Mucosa of descending colon (tissue), 3 donors: ENCODE data around the gene CACNA1S. TPM values are rescaled to one million over a fixed set of nuclear protein-coding genes. Genes with fewer than 3 reads are reported as not detected.

ENCODE experiments used
- ATAC-seq: fragments of 200-7000 bp; cut with Tn5 transposase; one replicate; pipeline ENCODE4 v1.9.1; 2020; ENCODE audit warnings: mild to moderate bottlenecking, moderate library complexity
- DNase-seq, 3 donors: peaks; one replicate each; pipeline ENCODE4 v3.0.0-alpha.2; 2020
- H3K36me3 ChIP-seq: fragments of 200-600 bp; one replicate; pipeline ENCODE4 v1.8.0; 2021; ENCODE audit warnings: low read depth, mild to moderate bottlenecking
- H3K4me1 ChIP-seq: fragments of 200-600 bp; one replicate; pipeline ENCODE4 v1.8.0; 2021; ENCODE audit warnings: low read depth, mild to moderate bottlenecking
- H3K4me3 ChIP-seq: fragments of 200-600 bp; one replicate; pipeline ENCODE4 v1.8.0; 2021; ENCODE audit warnings: mild to moderate bottlenecking
- H3K9me3 ChIP-seq: fragments of 200-600 bp; one replicate; pipeline ENCODE4 v1.8.0; 2021; ENCODE audit warnings: mild to moderate bottlenecking
- intact Hi-C, 2 donors: fragments of 100-400 bp; cut with DNase I in 1 of 2; cut with micrococcal nuclease in 1 of 2; formaldehyde crosslinking; loops; one replicate each; pipeline versions ENCODE4 v1.11.0 to v1.11.1; 2022; cut with DNase I, micrococcal nuclease
- total RNA-seq, 3 donors: library from RNA; stranded (reverse); fragmentation: NEBNext Ultra II Directional in 2 of 3; extraction: Animal tissue kit (Norgen Biotek cat#: 25700) in 2 of 3; gene quantifications; one replicate each; pipeline versions ENCODE4 v1.2.1 to v1.2.4, GENCODE V29; 2021 to 2023
- TF ChIP-seq, protein P1 (sequence below): fragments of 200-600 bp; IDR thresholded peaks from one replicate; pipeline ENCODE4 v1.8.0; 2022; ENCODE audit warnings: antibody characterized with exemption, mild to moderate bottlenecking
- donor health status: DM: no; HTN: no; CAD: no; lungs with moderate emphysema.
- donor health status: DM: no; HTN: no; CAD: no.
- donor health status: DM: no; HTN: yes; CAD: no.

Gene CACNA1S
- total RNA-seq, 3 donors from 2014 or later, result not detected

DNA sequence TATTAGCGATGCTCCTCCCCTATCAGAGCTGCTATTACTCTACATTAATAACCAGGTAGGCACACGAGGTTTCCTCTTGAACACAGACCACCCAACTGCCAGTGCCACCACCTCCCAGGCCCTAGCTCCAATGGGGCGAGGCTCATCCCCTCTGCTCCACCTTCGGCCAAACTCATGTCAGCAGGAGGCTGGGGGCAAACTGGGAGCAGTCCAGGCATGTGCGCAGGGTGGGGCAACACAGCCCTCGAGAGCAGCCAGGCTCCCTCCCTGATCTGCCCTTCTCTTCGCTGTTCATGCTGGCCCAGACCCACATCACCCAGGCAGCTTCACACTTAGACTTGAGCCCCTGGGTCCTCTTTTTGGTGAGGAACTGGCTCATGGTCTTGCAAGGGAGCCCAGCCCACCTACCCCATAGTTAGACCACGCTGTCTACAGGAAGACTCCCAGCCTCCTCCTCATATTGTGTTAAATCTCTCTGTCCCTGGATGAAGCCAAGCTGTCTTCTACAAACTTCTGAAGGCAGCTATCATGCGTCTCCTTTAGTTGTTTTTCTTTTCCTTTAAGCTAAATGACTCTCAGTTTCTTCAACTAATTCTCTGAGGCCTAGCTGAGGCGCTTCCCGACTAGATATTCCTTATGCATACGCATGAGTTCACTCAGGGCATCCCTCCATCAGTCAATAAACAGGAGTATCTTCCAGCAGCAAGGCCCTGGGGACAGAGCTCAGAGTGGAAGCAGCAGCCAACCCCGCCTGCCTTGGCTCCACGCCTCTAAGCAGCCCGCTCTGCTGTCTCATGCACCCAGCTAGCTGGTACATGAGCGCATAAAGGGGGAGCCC is 30.0 kb upstream of the CACNA1S start:
- ATAC-seq (peak; percentile 9), DNase-seq (peak in 1 of 3 donors; percentile 15)
- intact Hi-C loops, result no loop called here
- H3K9me3 ChIP-seq, result no peaks in the 10 kb centered on the region
- H3K36me3 ChIP-seq, result no peaks in the 10 kb centered on the region
- H3K4me1 ChIP-seq, result no peaks in the 10 kb centered on the region
- TF ChIP-seq, protein P1, sequence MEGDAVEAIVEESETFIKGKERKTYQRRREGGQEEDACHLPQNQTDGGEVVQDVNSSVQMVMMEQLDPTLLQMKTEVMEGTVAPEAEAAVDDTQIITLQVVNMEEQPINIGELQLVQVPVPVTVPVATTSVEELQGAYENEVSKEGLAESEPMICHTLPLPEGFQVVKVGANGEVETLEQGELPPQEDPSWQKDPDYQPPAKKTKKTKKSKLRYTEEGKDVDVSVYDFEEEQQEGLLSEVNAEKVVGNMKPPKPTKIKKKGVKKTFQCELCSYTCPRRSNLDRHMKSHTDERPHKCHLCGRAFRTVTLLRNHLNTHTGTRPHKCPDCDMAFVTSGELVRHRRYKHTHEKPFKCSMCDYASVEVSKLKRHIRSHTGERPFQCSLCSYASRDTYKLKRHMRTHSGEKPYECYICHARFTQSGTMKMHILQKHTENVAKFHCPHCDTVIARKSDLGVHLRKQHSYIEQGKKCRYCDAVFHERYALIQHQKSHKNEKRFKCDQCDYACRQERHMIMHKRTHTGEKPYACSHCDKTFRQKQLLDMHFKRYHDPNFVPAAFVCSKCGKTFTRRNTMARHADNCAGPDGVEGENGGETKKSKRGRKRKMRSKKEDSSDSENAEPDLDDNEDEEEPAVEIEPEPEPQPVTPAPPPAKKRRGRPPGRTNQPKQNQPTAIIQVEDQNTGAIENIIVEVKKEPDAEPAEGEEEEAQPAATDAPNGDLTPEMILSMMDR, result no peak
- H3K4me3 ChIP-seq, result no peak overlapping the region

DNA sequence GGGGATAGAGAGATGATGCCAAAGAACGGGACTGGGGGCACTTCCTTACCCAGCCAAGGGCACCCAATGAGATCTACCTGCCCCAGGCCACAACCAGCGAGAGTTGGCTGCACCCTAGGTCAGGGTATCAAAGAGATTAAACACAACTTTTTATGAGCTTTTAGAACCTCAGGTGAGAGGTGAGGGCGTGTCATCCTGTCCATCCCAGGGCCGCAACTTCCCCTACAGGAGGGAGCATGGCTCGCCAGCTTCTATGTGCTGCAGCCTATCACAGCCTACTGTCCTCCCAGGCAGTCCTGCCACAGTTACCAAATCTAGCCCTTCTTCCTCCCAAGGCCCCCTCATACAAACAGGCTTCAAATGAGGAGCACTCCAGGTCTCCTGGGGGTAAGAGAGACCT is 29.2 kb upstream of the CACNA1S start:
- no peaks in the 10 kb centered on the region for H3K9me3 ChIP-seq
- intact Hi-C loops, result no loop called here
- H3K36me3 ChIP-seq, result no peaks in the 10 kb centered on the region
- DNase-seq (no peak), ATAC-seq (peak; percentile 21)
- H3K4me3 ChIP-seq, result no peak overlapping the region
- no peaks in the 10 kb centered on the region for H3K4me1 ChIP-seq
- TF ChIP-seq, protein P1, result no peak

DNA sequence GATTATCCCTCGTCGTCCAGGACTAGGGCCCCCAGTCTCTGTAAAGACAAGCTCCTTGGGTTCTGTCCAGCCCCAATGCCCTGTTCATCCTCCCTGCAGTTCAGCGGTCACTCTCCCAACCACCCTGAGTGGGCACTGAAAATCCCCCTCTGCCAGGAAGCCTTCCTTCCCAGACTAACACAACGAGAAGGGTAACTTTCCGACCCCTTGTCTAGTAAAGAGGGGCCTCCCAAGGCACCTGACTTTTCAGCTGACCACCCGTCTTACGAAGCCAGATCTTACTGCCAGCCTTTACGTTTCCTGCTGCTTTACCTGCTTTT is 28.7 kb upstream of the CACNA1S start:
- intact Hi-C loops, result no loop called here
- Histone ChIP-seq H3K4me3 (no peak overlapping the region), H3K36me3 (no peaks in the 10 kb centered on the region), H3K4me1 (no peaks in the 10 kb centered on the region), H3K9me3 (no peaks in the 10 kb centered on the region)
- TF ChIP-seq, protein P1, result no peak
- no peak for DNase-seq
- no peak for ATAC-seq

DNA sequence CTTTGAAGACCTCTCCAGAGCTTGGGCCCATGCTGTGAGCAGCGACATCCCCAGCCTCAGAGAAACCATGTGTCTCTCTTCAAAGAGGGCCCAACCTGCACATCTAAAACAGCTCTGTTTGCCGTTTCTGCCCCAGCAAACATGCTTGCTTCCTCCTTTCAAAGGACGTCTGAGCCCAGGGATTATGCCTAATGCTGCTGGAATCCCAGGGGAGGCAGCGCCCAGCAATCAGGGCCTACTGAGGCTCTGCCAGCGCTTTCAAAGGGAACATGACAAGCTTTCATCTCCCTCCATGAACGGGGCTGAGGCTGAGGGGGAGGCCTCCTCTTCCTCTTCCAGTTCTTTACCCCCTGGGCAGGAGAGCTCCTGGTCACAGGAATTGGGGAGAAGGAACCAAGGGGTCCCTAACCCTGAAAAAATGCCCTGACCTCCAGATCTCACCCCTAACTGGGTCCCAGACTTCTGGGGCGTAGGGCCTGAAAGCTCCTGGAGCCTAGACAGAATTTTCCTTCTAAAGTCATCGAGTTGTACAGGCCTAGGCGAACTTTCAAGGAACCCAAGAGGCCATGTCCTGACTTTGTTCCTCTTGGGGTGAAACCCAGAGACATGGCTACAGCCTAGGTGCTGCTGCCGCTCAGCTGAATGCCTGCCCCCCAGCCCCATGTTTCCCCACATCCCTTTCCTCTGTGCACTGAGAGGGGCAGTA is 28.2 kb upstream of the CACNA1S start:
- DNase-seq (no peak), ATAC-seq (no peak)
- no peak overlapping the region for H3K4me3 ChIP-seq
- H3K4me1 ChIP-seq, result no peaks in the 10 kb centered on the region
- intact Hi-C loops, result no loop called here
- TF ChIP-seq, protein P1, result no peak
- H3K9me3 ChIP-seq, result no peaks in the 10 kb centered on the region
- H3K36me3 ChIP-seq, result no peaks in the 10 kb centered on the region

DNA sequence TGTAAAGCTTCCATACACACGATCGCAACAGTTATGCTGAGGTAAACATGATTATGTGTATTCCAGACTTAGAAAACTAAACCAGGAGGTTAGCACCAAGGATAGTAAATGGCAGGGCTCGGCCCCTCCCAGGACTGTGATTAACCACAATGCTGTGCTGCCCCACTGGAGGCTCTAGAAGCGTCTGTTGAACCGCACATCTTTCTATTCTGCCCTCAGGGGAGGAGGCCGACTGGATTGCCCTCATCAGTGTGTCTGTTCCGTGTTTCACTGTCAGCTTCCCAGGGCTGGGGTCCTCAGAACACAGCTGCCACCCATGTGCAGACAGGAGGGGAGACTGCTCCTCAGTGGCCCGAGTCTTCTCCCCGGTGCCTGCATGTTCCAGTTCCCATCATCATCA is 27.5 kb upstream of the CACNA1S start:
- ATAC-seq, result no peak
- Histone ChIP-seq H3K9me3 (no peaks in the 10 kb centered on the region), H3K4me3 (no peak overlapping the region), H3K4me1 (no peaks in the 10 kb centered on the region), H3K36me3 (no peaks in the 10 kb centered on the region)
- intact Hi-C loops, result no loop called here
- TF ChIP-seq, protein P1, result no peak
- DNase-seq, result no peak
